ENCODE measurements around the gene UROC1. TPM values are rescaled to one million over a fixed set of nuclear protein-coding genes. Genes with fewer than 3 reads are reported as not detected.
A peak's percentile ranks its signal among the peaks of the same experiment; 100 is the strongest.

The UROC1 gene
- total RNA-seq, 2 donors from 2014 or later, result not detected

- no peak for TF ChIP-seq CTCF (IDR thresholded peaks at IDR 0.05)
- DNase-seq (ENCODE audit: low spot score), result peak; percentile 34
Measured at GRCh38 chr3:126552688-126553283, 35.2 kb upstream of the UROC1 start.

GRCh38 chr3:126551839-126552687 lies 34.5 kb upstream of the UROC1 start:
- DNase-seq (ENCODE audit: low spot score), result peak; percentile 34
- H3K4me1 ChIP-seq, result no peaks in the 10 kb centered on the region
- H3K27ac ChIP-seq, result no peak overlapping the region
- H3K27me3 ChIP-seq, result no peaks in the 10 kb centered on the region
- H3K4me3 ChIP-seq, result no peak overlapping the region
- no peaks in the 10 kb centered on the region for H3K36me3 ChIP-seq
- no peak for TF ChIP-seq CTCF (IDR thresholded peaks at IDR 0.05)
- H3K9me3 ChIP-seq, result no peaks in the 10 kb centered on the region

More at GRCh38 chr3:126552688-126553283, 35.2 kb upstream of the UROC1 start:
- Histone ChIP-seq H3K4me3 (no peak overlapping the region), H3K9me3 (no peaks in the 10 kb centered on the region), H3K27ac (no peak overlapping the region), H3K4me1 (no peaks in the 10 kb centered on the region), H3K27me3 (no peaks in the 10 kb centered on the region), H3K36me3 (no peaks in the 10 kb centered on the region)

- Histone ChIP-seq H3K4me3 (no peak overlapping the region), H3K27me3 (no peaks in the 10 kb centered on the region), H3K27ac (no peak overlapping the region), H3K4me1 (no peaks in the 10 kb centered on the region), H3K36me3 (no peaks in the 10 kb centered on the region), H3K9me3 (no peaks in the 10 kb centered on the region)
- no peak for TF ChIP-seq CTCF (IDR thresholded peaks at IDR 0.05)
- DNase-seq (ENCODE audit: low spot score), result peak; percentile 54
Measured at GRCh38 chr3:126551121-126551838, 33.7 kb upstream of the UROC1 start.

GRCh38 chr3:126550488-126551051 lies 33.0 kb upstream of the UROC1 start:
- H3K27me3 ChIP-seq, result no peaks in the 10 kb centered on the region
- no peak overlapping the region for H3K27ac ChIP-seq

More at GRCh38 chr3:126550488-126551051, 33.0 kb upstream of the UROC1 start:
- peak; percentile 34 for DNase-seq (ENCODE audit: low spot score)
- no peaks in the 10 kb centered on the region for H3K36me3 ChIP-seq
- no peaks in the 10 kb centered on the region for H3K4me1 ChIP-seq
- no peaks in the 10 kb centered on the region for H3K9me3 ChIP-seq
- no peak overlapping the region for H3K4me3 ChIP-seq
- no peak for TF ChIP-seq CTCF (IDR thresholded peaks at IDR 0.05)

Measured in right atrium auricular region (tissue), 2 donors.